ENCODE data around the gene BAHCC1.

Gene BAHCC1

GRCh38 chr17:81493198-81494038 lies 98.2 kb downstream of the BAHCC1 start:
- no peak for DNase-seq (ENCODE audit: low spot score)

DNA sequence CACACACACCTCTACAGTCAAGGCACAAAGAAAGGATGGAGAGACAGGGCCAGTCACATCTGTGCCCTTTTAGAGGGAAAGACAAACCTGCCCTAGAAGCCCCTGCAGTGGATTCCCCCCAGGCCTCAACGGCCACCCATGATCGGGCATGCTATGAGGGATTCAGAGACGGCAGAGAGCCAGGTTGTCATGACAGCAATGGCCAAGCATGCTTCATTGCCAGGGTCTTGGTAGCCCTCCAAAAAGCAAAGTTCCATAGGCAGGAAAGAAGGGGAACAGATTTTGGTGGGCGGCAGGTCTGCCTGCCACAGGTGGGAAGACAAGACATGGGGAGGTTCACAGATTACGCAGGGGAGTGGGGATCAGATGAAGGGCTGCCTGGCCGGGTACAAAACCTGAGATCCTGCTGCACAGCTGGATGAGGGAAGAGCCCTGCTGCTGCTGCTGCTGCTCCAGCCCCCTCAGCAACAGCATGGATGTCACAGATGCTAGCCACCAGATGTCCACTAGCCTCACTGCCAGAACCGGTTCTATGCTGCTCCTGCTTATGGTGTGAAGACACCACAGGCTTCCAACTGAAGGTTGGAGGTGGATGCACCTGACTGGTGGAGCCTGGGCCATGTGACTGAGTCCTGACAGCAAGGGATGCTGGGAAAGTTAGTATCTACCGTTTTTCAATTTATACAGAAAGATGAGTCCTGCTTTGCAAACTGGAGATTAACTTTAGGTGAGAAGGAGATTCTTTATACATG lies 99.5 kb downstream of the BAHCC1 start:
- no peak for DNase-seq (ENCODE audit: low spot score)

DNA sequence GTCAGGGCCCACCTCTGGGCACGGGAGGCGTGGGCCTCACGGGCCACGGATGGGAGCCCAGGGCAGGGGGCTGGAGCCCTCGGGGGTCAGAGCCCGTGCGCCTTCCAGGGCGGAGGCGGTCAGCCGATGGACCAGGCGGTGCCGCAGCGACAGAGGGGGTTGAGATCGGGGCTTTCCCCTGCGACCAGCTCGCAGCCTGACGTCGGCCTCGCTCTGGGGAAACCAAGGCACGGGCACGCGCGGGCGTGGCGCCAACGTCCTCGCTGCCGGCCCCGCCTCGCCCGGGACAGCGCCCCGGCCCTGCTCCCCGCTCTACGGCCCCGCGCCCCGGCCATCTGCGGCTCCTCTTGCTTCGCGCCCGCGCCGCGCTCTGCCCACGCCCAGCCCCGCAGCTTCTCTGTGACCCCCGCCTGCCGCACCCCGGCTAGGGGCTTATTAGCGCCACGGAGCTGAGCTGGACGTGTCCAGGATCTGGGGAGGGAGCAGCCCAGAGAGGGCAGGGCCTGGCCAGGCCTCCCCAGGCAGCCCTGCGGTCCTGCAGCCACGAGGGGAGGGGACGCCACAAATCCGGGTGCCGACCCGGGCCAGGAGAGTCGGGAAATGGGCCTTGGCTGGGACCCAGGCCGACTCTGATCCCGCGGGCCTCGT lies 103.8 kb downstream of the BAHCC1 start:
- no peak for DNase-seq (ENCODE audit: low spot score)

DNA sequence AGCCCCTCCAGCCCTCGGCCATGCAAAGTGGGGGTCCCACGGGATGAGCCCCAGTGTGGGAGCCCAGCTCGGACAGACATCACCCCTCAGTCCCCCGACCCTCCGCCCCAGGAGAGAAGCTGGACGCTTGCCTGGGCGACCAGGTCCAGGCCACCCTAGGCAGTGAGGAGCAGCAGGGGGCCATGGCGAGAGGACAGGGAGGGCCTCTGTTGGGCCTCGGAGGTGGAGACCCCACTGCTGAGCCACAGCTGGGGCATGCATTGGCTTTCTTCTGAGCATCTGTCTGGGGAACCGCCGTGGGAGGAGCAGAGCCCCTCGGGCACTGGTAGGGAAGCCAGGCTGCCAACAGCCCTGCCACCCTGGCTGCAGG lies 104.3 kb downstream of the BAHCC1 start:
- DNase-seq (ENCODE audit: low spot score) = no peak

- DNase-seq (ENCODE audit: low spot score) = peak; percentile 24
These were observed 104.8 kb downstream of the BAHCC1 start for GRCh38 chr17:81500047-81500446.

- no peak for DNase-seq (ENCODE audit: low spot score)
These were observed 107.3 kb downstream of the BAHCC1 start for GRCh38 chr17:81502471-81503017.

GRCh38 chr17:81503619-81504018 lies 108.4 kb downstream of the BAHCC1 start:
- no peak for DNase-seq (ENCODE audit: low spot score)

DNA sequence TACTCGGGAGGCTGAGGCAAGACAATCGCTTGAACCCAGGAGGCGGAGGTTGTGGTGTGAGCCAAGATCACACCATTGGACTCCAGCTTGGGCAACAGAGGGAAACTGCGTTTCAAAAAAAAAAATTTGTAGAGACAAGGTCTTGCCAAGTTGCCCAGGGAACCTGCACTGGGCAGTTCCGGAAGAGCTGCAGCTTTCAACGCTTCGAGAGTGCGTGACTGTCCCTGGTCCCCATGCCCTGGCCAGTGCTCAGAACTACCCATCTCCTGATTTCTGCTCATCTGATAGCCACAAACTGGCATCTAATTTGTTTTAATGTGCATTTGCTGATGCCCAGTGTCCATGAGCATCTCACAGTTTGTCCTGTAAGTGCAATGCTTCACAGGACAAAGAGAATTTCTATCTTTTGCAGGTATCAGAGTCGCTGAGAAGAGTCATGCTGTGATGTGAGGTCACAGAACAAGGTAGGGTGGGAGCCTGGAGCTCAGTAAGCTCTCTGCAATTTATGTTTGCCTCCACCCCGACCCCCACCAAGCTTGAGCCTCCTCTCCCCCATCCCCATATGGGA lies 113.5 kb downstream of the BAHCC1 start:
- no peak for DNase-seq (ENCODE audit: low spot score)

DNA sequence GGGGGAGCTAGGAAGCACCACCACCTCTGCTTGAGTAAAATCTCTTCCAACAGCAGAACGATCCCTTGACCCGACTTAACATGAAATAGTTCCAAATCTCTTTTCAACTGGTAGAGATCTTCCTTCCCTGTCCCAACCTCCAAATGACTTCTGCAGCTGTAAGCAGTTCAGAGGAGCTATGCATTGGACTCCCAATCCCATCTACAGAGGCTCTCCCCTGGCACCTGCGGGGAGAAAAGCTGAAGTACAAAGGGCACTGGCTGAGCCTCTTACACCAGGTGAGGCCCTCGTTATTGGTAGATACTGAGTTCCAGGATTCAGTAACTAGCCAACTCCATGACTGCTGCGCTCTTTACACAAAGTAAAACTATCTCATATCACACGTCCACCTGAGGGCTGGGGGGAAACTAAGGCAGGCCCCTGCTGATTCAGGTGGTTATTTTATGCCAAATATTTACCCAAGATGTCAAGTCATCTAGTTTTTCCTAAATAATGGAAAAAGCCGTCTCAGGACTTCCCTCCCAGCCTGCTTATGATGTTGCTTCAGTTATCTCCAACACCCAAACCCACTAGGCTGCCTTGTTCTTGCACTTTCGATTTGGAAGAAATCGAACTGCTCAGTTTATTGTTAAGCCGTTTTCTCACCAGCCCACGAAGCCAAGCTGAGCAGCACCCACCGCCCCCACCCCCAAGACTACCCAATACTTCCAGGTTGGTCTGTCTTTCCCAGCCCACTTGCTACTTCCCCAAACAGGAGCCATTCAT lies 114.1 kb downstream of the BAHCC1 start:
- DNase-seq (ENCODE audit: low spot score) = no peak

- no peak for DNase-seq (ENCODE audit: low spot score)
These were observed 114.9 kb downstream of the BAHCC1 start for GRCh38 chr17:81509972-81510784.

DNA sequence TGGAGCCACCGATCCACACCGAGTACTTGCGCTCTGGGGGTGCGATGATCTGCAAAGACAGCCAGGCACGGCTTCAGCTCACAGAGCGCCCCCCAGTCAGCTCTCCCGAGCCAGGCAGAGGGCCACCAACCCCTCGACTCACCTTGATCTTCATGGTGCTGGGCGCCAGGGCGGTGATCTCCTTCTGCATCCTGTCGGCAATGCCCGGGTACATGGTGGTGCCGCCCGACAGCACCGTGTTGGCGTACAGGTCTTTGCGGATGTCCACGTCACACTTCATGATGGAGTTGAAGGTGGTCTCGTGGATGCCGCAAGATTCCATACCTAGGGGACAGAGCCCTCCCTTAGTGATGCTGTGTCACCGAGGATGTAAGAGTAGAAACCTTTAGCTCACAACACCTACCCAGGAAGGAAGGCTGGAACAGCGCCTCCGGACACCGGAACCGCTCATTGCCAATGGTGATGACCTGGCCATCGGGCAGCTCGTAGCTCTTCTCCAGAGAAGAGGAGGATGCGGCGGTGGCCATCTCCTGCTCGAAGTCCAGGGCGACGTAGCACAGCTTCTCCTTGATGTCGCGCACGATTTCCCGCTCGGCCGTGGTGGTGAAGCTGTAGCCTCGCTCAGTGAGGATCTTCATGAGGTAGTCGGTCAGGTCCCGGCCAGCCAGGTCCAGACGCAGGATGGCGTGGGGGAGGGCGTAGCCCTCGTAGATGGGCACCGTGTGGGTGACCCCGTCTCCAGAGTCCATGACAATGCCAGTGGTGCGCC lies 115.7 kb downstream of the BAHCC1 start:
- DNase-seq (ENCODE audit: low spot score) = no peak

DNA sequence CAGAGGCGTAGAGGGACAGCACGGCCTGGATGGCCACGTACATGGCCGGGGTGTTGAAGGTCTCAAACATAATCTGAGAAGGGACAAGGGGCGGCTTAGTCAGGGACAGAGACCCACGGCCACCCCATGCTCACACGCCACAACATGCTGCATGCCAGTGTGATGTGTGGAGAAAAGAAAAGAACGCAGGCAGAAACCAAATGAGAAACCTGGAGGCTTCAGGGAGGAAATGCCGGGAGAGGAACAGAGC lies 116.2 kb downstream of the BAHCC1 start:
- no peak for DNase-seq (ENCODE audit: low spot score)

DNA sequence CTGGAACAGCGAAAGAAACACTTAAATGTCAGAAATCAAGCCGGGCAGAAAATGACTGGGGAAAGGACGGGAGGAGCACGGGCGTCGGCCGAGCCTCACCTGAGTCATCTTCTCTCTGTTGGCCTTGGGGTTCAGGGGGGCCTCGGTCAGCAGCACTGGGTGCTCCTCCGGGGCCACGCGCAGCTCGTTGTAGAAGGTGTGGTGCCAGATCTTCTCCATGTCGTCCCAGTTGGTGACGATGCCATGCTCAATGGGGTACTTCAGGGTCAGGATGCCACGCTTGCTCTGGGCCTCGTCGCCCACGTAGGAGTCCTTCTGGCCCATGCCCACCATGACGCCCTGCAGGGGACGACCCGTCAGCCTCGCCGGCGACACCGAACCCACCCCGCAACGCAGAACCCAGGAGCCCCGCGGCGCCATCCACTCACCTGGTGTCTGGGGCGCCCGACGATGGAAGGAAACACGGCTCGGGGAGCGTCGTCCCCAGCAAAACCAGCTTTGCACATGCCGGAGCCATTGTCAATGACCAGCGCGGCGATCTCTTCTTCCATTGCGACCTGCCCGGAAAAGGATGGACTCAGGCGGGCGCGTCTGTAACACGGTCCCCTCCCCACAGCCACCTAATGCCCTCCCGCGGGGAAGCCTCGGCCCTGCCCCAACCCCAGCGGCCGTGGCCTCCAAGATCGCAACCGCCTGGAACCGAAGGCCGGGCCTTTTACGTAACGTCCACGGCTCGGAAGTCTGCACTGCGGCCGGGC lies 116.7 kb downstream of the BAHCC1 start:
- no peak for DNase-seq (ENCODE audit: low spot score)

DNA sequence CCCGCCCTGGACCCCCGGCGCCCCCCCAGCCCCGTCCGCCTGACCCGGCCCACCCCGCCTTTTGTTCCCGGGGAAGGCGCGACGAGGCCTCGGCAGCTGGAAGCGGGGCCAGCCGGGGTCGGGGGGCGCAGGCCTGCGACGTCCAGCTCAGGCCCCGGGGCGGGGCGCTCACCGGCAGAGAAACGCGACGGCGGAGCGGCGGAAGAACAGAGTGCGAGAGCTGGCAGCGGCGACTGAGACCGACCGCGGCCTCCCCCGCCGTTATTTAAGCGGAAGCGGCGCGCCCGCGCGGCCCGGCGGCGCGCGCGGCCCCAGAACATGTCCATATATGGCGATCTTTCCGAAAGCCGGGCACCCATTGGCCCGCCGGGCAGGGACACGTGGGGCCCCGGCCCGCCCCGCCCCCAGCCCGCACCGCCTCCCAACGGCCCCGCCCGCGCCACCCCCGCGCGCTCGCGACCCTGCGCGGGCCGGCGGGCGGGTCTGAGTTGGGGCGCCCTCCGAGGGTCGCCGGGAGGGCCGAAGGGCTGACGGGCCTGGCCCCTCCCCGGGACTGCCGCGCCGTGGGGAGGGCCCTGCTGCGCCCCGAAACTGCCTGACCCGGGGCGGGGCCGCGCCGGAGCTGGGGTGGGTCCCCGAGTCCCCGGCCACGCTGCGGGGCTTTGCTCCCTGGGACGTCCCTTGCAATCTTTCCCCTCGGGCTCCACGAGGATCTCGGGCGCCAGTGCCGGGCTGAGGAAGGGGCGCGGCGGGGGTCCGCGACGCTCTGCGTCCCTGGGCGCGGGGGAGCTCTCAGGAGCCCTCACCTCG lies 117.5 kb downstream of the BAHCC1 start, which contains the start of gene ACTG1:
TSS of gene ACTG1 (minus strand) at position 238 of the 810 bp plus-strand sequence. CDS start 445 bp downstream, outside the sequence.
- peak; percentile 95 for DNase-seq (ENCODE audit: low spot score)

GRCh38 chr17:81513372-81513752 lies 118.1 kb downstream of the BAHCC1 start:
- DNase-seq (ENCODE audit: low spot score) = peak; percentile 38

- DNase-seq (ENCODE audit: low spot score) = peak; percentile 54
These were observed 118.7 kb downstream of the BAHCC1 start for GRCh38 chr17:81513753-81514488.

DNA sequence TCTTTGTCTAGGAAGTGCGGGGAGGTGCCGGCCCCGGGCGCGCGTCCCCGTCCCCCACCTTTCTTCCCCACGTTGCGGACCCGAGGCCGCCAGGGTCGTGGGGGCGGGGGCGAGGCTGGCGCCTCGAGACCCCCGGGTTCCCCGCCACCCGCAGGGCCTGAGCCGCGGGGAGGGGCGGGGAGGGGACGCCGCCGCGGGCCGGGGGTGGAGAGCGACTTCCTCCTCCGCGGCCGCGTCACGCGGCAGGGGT lies 119.2 kb downstream of the BAHCC1 start:
- DNase-seq (ENCODE audit: low spot score) = no peak
